SU-DHL-6 (cell line): ENCODE data around the gene CD47.

Experiments
- CTCF ChIP-seq: fragments of 200-600 bp; sonication (generic); IDR thresholded peaks from one replicate; pipeline ENCODE4 v1.5.1; 2017; ENCODE audit warnings: antibody characterized with exemption, mild to moderate bottlenecking, low read length, moderate library complexity; ENCODE audit not compliant: insufficient read depth, poor library complexity, severe bottlenecking
- EZH2phosphoT487 ChIP-seq: fragments of 200-600 bp; sonication (generic), shearing (Covaris generic); conservative IDR thresholded peaks from 2 replicates; pipeline ENCODE4 v1.6.1; 2018; ENCODE audit warnings: mild to moderate bottlenecking, antibody characterized with exemption, low read length, moderate library complexity, mixed read lengths

GRCh38 chr3:108098003-108098370, 7.2 kb upstream of the CD47 start:
- TF ChIP-seq CTCF = no peak
- no peak for TF ChIP-seq EZH2phosphoT487
